Effector memory CD4-positive, alpha-beta T cell (primary cell): ENCODE measurements around the gene UNC119.

Experiments used
- DNase-seq, 3 donors: peaks; one replicate each; pipeline ENCODE4 v3.0.0-alpha.2; 2020
- H3K27ac ChIP-seq: 2 replicates; pipeline ENCODE4 v1.7.0; 2013; ENCODE audit warnings: mild to moderate bottlenecking, low read length, moderate library complexity; ENCODE audit not compliant: insufficient read depth, poor library complexity, severe bottlenecking
- H3K27me3 ChIP-seq: replicated peaks from 2 replicates; pipeline ENCODE4 v1.7.0; 2013; ENCODE audit warnings: mild to moderate bottlenecking, low read length; ENCODE audit not compliant: insufficient read depth, control insufficient read depth, poor library complexity, severe bottlenecking
- H3K36me3 ChIP-seq: 2 replicates; pipeline ENCODE4 v1.7.0; 2013; ENCODE audit warnings: mild to moderate bottlenecking, low read length, moderate library complexity; ENCODE audit not compliant: control insufficient read depth, insufficient read depth
- H3K4me1 ChIP-seq: 2 replicates; pipeline ENCODE4 v1.7.0; 2013; ENCODE audit warnings: low read length, mild to moderate bottlenecking; ENCODE audit not compliant: control insufficient read depth, insufficient read depth, poor library complexity, severe bottlenecking
- H3K4me3 ChIP-seq: 2 replicates; pipeline ENCODE4 v1.7.0; 2013; ENCODE audit warnings: low read length, low read depth, mild to moderate bottlenecking; ENCODE audit not compliant: insufficient read depth, poor library complexity, severe bottlenecking
- H3K9me3 ChIP-seq: 2 replicates; pipeline ENCODE4 v1.7.0; 2013; ENCODE audit warnings: mild to moderate bottlenecking, low read length, moderate library complexity; ENCODE audit not compliant: control insufficient read depth

Gene UNC119

DNA sequence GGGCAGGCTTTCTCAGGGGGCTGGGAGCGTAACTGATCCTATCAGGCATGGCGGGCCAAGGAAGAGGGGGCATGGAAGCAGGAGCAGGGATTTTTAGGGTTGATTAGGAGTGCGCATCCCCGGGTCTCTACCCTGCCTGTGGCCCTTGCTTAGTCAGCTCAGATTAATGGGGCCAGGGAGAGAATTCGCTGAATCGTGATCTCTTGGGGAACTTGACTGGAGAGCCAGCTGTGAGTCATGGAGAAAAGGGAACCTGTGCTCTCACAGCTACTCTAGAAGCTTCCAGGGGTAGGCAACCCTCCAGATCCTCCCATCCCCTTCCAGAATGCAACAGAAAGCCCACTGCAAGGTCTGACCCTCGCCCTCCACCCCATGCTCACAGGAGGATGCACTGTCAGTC lies 42.6 kb downstream of the UNC119 start:
- no peak for DNase-seq
- H3K27ac ChIP-seq = no peak overlapping the region
- no peaks in the 10 kb centered on the region for H3K9me3 ChIP-seq
- no peaks in the 10 kb centered on the region for H3K4me1 ChIP-seq
- no peaks in the 10 kb centered on the region for H3K36me3 ChIP-seq
- no peaks in the 10 kb centered on the region for H3K27me3 ChIP-seq
- H3K4me3 ChIP-seq = no peak overlapping the region

GRCh38 chr17:28508211-28508724 lies 44.2 kb downstream of the UNC119 start:
- Histone ChIP-seq H3K4me1 (no peaks in the 10 kb centered on the region), H3K36me3 (no peaks in the 10 kb centered on the region), H3K4me3 (no peak overlapping the region), H3K9me3 (no peaks in the 10 kb centered on the region), H3K27me3 (no peaks in the 10 kb centered on the region), H3K27ac (no peak overlapping the region)
- DNase-seq = no peak

DNA sequence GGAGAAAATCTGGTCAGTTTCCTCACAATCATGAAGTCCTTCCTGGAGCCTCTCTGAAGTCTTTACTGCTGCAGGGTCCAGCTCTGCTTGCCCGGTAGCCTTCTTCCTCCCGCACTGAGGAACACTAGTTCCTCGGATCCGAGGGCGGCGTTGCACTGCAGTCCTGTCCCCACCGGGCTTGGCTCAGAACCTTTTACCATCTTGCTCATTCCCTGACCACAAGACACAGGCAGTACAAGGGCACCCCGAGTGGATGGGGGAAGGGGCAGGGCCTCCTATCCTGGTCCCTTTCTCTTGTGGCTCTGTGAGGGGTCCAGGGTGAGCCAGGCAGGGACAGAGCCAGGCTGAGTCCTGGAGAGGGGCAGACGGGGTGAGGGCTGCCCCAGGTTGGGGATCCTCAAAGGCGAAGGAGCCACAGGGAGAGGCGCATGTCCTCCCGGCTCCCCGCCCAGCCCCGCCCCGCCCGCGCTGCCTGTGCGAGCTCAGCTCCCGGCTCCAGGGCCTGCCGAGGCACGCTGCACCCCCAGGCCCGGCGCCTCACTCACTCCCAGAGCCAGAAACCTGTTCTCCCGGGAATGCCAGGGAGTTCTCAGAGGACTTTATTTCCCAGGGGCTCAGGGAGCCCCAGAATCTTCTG lies 44.7 kb downstream of the UNC119 start:
- Histone ChIP-seq H3K9me3 (no peaks in the 10 kb centered on the region), H3K4me3 (no peak overlapping the region), H3K27ac (no peak overlapping the region), H3K36me3 (no peaks in the 10 kb centered on the region), H3K27me3 (no peaks in the 10 kb centered on the region), H3K4me1 (no peaks in the 10 kb centered on the region)
- no peak for DNase-seq

- Histone ChIP-seq H3K36me3 (no peaks in the 10 kb centered on the region), H3K4me1 (no peaks in the 10 kb centered on the region), H3K27ac (no peak overlapping the region), H3K4me3 (no peak overlapping the region), H3K9me3 (no peaks in the 10 kb centered on the region), H3K27me3 (no peaks in the 10 kb centered on the region)
- DNase-seq = no peak
Measured at GRCh38 chr17:28506763-28507487, 45.5 kb downstream of the UNC119 start.

- H3K4me3 ChIP-seq = no peak within 1 kb of the TSS
- no peaks in the 10 kb centered on the region for H3K36me3 ChIP-seq
- no peak for DNase-seq
- H3K9me3 ChIP-seq = no peaks in the 10 kb centered on the region
- no peaks in the 10 kb centered on the region for H3K27me3 ChIP-seq
- H3K4me1 ChIP-seq = no peaks in the 10 kb centered on the region
- H3K27ac ChIP-seq = no peak within 1 kb of the TSS
Measured at GRCh38 chr17:28505986-28506665, 46.3 kb downstream of the UNC119 start, which contains the start of gene FOXN1. FOXN1 (plus strand) TSS chr17:28506348; CDS start chr17:28523970, 17,622 bp downstream.

GRCh38 chr17:28503420-28503819 lies 49.0 kb downstream of the UNC119 start:
- no peak overlapping the region for H3K27ac ChIP-seq
- H3K36me3 ChIP-seq = no peaks in the 10 kb centered on the region
- no peaks in the 10 kb centered on the region for H3K4me1 ChIP-seq
- no peak for DNase-seq
- H3K27me3 ChIP-seq = no peaks in the 10 kb centered on the region
- no peaks in the 10 kb centered on the region for H3K9me3 ChIP-seq
- H3K4me3 ChIP-seq = no peak overlapping the region

DNA sequence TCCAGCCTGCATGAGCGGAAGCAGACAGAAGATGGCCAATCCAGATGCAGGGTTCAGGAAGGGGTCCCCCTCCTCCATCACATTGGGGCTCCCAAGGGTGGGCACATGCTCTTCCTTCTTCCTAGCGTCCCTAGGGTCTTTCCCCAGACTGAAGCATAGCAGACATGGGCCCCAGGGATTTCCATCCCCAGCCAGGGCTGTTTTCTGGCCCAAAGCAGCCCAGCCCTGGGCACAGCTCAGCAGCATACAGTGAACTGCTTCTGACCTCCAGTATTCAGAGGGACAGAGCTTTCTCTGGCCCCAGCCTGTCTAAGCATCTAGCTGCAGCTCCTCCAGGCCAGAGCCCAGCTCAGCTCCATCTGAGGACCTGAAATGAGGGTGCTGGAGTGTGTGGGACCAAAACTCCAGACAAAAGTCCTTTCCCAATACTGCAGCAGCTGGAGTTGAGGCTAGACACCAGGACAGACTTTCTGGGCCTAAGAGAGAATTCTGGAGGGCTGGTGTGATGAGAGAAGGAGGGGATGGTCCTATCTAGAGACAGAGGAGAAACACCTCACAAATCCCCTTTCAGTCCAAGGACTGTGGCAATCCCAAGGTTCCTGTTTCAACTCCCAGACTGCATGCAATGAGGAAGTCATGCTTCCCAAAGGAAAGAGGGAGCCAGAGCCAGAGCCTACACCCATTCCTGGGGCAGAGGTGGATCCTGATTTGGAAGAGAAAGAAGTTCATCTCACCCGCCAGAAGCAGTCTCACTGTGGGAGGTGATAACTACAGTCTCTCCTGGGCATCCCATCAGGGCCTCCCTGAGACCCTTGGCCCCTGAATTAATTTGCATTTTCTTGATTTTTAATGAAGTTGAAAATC lies 50.8 kb downstream of the UNC119 start:
- Histone ChIP-seq H3K4me1 (no peaks in the 10 kb centered on the region), H3K4me3 (no peak overlapping the region), H3K9me3 (no peaks in the 10 kb centered on the region), H3K27me3 (no peaks in the 10 kb centered on the region), H3K36me3 (no peaks in the 10 kb centered on the region), H3K27ac (no peak overlapping the region)
- DNase-seq = no peak

DNA sequence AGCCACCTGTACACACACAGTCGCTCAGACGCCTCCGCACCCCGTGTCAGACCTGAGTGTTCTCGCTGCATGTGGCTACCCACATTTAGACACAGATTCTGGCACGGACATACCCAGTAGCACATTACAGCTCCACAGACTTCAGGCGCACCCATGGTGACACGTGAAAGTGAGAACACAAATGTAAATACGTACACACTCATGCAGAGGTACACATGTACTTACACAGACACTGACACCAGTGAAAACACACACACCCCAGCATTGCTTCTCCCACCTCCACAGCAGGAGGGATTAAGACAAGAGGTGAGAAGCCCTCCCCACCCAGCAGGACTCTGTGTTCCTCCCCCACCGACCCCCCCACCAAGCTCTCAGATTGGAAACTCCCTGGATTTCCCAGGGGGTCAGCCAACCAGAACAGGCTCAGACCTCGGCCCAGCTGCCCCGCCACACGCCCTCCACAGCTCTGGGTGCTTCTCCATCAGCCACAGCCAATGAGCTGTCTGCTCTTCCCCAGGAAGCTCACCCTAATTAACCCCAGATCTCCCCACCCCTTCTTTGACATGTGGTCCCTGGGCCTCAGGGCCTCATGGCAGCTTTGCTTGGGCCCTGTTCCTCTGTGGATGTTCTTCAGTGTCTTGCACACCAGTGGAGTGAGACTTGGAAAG lies 51.6 kb downstream of the UNC119 start:
- DNase-seq = no peak
- H3K4me3 ChIP-seq = no peak overlapping the region

DNA sequence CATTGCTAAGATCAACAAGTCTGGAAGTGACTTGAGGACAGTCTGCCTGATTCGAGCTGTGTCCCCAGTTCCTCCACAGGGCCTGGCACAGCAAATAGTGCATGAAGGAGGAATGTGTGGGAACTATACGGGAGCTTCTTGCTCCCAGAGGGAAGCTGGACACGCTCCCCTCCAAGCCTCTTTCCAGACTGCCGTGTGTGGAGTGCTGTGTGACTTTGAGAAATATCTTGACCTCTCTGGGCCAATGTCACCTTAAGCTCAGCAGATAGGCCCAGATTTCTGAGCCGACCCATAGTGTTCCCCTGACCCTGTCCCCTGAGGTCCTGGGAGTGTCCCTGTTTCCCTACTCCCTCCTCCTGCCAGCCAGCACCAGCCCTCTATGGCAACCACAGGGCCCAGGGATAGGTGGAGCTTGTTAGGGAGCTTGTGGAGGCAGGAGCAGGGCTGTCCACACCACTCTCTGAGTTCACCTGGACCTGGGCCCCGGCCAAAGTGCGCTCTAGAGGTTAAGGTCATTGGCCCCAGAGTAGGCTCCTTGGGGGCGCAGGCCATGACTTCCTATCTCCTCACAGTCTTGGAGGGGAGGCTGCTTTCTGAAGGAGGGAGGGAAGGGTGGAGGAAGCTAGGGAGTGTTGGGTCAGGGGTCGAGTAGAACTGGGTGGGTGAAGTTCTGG lies 52.6 kb downstream of the UNC119 start:
- Histone ChIP-seq H3K27me3 (no peaks in the 10 kb centered on the region), H3K4me3 (no peak overlapping the region), H3K36me3 (no peaks in the 10 kb centered on the region), H3K4me1 (no peaks in the 10 kb centered on the region), H3K9me3 (no peaks in the 10 kb centered on the region), H3K27ac (no peak overlapping the region)
- DNase-seq = no peak

More for the DNA sequence above, 51.6 kb downstream of the UNC119 start:
- Histone ChIP-seq H3K9me3 (no peaks in the 10 kb centered on the region), H3K27me3 (no peaks in the 10 kb centered on the region), H3K4me1 (no peaks in the 10 kb centered on the region), H3K36me3 (no peaks in the 10 kb centered on the region), H3K27ac (no peak overlapping the region)
